Skeletal muscle tissue (tissue), 4 donors: ENCODE data around the gene ADAMTS17. TPM values are rescaled to one million over a fixed set of nuclear protein-coding genes. Genes with fewer than 3 reads are reported as not detected.

Experiments
- H3K27ac ChIP-seq: one replicate; pipeline ENCODE4 v1.7.0; 2013; ENCODE audit warnings: mild to moderate bottlenecking, low read depth, low read length, inconsistent platforms
- H3K27me3 ChIP-seq, 3 donors: one replicate each; pipeline ENCODE4 v1.7.0; 2013; ENCODE audit warnings: low read length in 3 of 3; ENCODE audit not compliant: control insufficient read depth in 3 of 3, insufficient read depth in 3 of 3
- H3K36me3 ChIP-seq, 3 donors: one replicate each; pipeline ENCODE4 v1.7.0; 2013; ENCODE audit warnings: low read length in 3 of 3; ENCODE audit not compliant: control insufficient read depth in 3 of 3, insufficient read depth in 3 of 3
- H3K4me1 ChIP-seq, 3 donors: one replicate each; pipeline ENCODE4 v1.7.0; 2013; ENCODE audit warnings: low read length in 3 of 3, mild to moderate bottlenecking in 3 of 3; ENCODE audit not compliant: control insufficient read depth in 3 of 3, insufficient read depth in 3 of 3
- H3K4me3 ChIP-seq, 3 donors: one replicate each; pipeline ENCODE4 v1.7.0; 2013; ENCODE audit warnings: low read length in 3 of 3
- H3K9ac ChIP-seq, 3 donors: one replicate each; pipeline ENCODE4 v1.7.0; 2013; ENCODE audit warnings: low read length in 3 of 3, mild to moderate bottlenecking in 3 of 3, moderate library complexity in 2 of 3, low read depth in 1 of 3
- H3K9me3 ChIP-seq, 3 donors: one replicate each; pipeline ENCODE4 v1.7.0; 2013; ENCODE audit warnings: low read length in 3 of 3; ENCODE audit not compliant: control insufficient read depth in 3 of 3
- total RNA-seq: library from RNA; depleted of rRNA; stranded (reverse); fragments of >200 nt; gene quantifications from one replicate; pipeline ENCODE4 v1.2.3, GENCODE V29; 2014
- donor health status: Osteomylitis.

ADAMTS17 gene
- total RNA-seq, 1 donor from 2014 or later, result 5.7 TPM

DNA sequence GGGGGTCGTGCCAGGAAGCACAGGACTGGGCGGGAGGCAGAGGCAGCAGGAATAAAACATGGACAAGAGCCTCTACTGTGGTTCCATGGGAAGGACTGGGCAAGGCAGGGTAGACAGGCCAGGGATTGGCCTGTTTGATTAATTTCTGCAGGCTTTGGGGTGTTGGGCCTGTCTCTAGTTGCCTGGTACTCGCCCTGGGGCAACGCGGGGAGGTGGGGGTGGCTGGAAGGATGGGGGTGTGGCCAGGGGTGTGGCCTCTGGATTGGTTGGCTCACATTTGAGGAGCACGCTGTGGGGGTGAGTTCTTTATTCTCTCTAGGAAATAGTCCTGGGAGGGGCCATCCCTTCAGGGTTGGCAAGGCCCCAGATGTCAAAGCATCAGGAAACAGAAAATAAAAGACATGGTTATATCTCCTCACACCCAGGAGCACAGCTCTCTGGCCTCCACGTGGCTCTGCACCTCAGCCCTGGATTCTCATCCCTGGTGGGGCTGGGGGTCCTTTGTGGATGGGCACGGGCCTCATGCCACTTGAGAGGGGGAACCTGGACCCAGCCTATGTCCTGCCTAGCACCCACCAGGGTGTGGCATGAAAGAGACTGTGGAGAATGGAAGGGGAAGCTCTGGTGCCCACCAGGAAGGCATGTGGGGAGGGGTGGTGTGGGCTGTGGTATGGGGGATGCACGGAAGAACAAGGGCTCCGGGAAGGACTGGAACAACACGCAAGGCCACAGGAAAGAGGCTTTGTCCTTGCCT, 385.6 kb downstream of the ADAMTS17 start:
- no peak overlapping the region for H3K4me3 ChIP-seq
- peaks cover 0 to 3% (median 0%) of the 10 kb centered on the region in 3 donors for H3K27me3 ChIP-seq
- H3K27ac ChIP-seq, result no peak overlapping the region
- no peaks in the 10 kb centered on the region for H3K9me3 ChIP-seq
- no peak overlapping the region for H3K9ac ChIP-seq
- H3K36me3 ChIP-seq, result no peaks in the 10 kb centered on the region
- H3K4me1 ChIP-seq, result peaks cover 0 to 4% (median 2%) of the 10 kb centered on the region in 3 donors

DNA sequence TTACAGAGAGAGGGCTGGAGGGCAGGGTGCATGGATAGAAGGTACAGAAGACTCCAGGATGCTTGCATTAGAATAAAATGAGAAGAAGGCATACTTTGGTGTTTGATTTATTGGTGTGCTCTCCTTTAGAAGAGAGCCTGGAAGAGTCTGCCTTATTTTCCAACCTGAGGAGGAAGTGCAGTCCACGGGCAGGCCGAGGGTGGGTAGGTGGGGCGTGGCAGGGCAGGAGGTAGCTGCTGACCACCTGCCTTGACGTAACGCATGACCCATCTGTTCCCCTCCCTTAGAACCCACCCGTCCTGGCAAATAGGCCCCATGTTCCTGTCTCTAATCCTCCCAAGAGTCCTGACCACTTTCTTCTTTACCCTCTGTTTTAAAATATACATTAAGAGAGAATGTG, 386.2 kb downstream of the ADAMTS17 start:
- H3K36me3 ChIP-seq, result no peaks in the 10 kb centered on the region
- no peak overlapping the region for H3K9ac ChIP-seq
- H3K27ac ChIP-seq, result no peak overlapping the region
- no peak overlapping the region for H3K4me3 ChIP-seq
- H3K27me3 ChIP-seq, result peaks cover 0 to 3% (median 0%) of the 10 kb centered on the region in 3 donors
- H3K9me3 ChIP-seq, result no peaks in the 10 kb centered on the region
- H3K4me1 ChIP-seq, result peaks cover 0 to 4% (median 2%) of the 10 kb centered on the region in 3 donors

DNA sequence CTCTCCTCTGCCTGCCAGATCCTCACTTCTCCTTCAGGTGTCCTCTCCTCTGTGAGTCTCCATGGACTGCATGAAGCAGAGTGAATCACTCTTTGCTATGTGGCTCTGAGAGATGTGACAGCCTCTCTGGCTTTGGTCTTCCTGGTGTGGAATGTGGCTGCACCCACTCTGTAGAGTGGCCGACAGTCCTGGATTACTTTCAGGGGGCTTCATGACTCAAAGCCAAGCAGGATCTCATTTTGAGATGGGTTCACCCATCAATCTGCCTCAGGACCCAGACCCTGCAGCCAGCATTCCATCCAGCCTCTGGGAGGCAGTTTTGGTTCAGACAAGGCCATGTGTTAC, 386.6 kb downstream of the ADAMTS17 start:
- Histone ChIP-seq H3K9me3 (no peaks in the 10 kb centered on the region), H3K27me3 (peaks cover 0 to 3% (median 0%) of the 10 kb centered on the region in 3 donors), H3K9ac (no peak overlapping the region), H3K4me3 (no peak overlapping the region), H3K27ac (no peak overlapping the region), H3K36me3 (no peaks in the 10 kb centered on the region), H3K4me1 (peaks cover 0 to 4% (median 2%) of the 10 kb centered on the region in 3 donors)

DNA sequence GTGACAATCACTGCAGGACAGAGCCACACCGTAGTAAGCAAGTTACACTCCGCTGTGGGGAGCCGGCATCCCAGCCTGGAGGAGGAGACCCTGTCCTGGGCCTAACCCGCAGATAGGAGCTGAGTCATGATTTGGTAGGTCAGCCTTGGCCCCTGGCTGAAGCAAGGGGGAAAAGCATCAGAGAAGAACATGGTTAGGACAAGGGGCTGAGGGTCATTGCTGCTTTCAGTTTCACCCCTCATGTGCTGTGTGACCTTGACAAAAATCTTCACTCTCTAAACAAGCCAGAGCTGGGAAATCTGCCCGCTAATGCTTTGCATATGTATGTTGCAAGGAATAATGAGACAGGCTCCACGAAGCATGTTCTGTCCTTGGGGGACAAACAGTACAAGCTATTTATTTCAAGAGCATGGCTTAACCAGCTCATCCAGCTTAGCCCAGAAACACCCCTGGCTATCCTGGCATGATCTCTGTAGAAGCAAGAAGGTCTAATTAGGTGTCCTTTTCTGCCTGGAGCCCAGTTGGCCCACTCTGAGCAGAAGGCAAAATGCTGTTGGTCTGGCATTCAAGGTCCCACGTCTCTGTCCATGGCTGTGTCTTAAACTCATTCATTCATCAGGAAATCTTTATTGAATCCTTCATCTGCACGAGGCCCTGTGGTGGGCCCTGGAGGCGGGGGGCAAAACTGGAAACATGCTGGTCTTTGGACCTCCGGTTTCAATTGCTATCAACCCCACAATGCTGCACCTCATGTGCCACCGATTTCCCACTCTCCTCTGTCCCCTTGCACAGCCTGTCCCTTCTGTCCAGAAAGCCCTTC, 387.2 kb downstream of the ADAMTS17 start:
- Histone ChIP-seq H3K36me3 (no peaks in the 10 kb centered on the region), H3K4me1 (peaks cover 0 to 4% (median 2%) of the 10 kb centered on the region in 3 donors), H3K9me3 (no peaks in the 10 kb centered on the region), H3K4me3 (no peak overlapping the region), H3K9ac (no peak overlapping the region), H3K27ac (no peak overlapping the region), H3K27me3 (peaks cover 0 to 3% (median 0%) of the 10 kb centered on the region in 3 donors)

DNA sequence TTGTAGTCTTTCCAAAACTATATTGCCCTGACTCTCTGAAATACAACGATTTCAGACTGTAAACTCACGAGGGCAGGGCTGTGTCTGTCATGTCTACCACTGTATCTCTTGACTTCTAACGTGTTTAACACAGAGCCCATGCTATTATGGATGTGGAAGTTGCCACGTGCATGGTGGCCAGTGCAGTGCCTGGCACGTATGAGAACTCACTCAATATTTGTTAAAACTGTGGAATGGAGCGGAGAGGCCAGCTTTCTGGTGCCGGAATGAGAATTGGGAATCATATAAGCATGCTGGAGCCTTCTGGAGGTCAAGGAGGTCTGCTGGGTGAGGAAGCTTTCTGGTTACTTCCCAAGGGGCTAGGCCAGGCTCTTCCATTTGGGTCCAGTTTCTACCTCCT, 387.9 kb downstream of the ADAMTS17 start:
- H3K27ac ChIP-seq, result no peak overlapping the region
- peaks cover 0 to 3% (median 0%) of the 10 kb centered on the region in 3 donors for H3K27me3 ChIP-seq
- H3K9ac ChIP-seq, result no peak overlapping the region
- no peaks in the 10 kb centered on the region for H3K36me3 ChIP-seq
- H3K9me3 ChIP-seq, result no peaks in the 10 kb centered on the region
- H3K4me3 ChIP-seq, result no peak overlapping the region
- peaks cover 0 to 4% (median 2%) of the 10 kb centered on the region in 3 donors for H3K4me1 ChIP-seq

DNA sequence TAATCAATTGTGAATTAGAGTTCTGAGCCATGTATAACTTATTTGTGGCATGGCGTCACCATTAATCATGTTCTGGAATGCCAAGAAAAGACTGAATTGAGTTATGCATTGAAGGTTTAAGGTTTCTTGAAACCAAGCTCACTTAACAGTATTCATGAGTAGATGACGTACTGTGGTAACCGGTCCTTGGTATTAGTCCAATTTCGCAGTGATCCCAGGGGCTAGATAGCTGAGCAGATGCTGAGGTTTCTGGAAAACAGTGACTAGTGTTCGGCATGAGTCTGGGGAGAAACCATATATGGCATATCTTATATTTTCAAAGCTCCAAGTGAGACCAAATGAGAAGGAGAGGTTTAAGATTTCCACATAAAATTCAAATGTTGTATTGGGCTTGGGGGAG, 390.3 kb downstream of the ADAMTS17 start:
- H3K4me3 ChIP-seq, result no peak overlapping the region
- H3K9ac ChIP-seq, result no peak overlapping the region
- H3K9me3 ChIP-seq, result no peaks in the 10 kb centered on the region
- no peaks in the 10 kb centered on the region for H3K36me3 ChIP-seq
- H3K4me1 ChIP-seq, result peaks cover 0 to 2% (median 0%) of the 10 kb centered on the region in 3 donors
- no peaks in the 10 kb centered on the region for H3K27me3 ChIP-seq
- H3K27ac ChIP-seq, result no peak overlapping the region

DNA sequence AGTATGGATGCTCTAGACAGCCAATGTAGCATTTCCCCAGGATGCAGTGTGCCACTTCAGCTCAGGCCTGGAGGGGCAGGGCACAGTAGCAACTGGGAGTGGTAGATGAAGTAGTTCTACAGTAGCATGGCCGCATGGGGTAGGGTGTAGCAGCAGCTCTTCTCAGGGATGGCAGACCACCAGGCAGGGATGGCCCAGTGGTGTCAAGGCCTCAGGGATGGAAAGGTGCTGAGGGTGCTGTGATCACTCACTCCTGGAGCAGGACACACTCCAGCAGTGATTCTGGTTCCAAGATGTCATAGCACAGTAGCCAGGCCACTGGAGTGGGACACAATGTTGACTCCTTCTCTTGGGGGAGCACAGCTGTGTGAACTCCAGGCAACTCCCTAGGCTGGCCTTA, 397.6 kb downstream of the ADAMTS17 start:
- Histone ChIP-seq H3K4me3 (no peak overlapping the region), H3K36me3 (no peaks in the 10 kb centered on the region), H3K27ac (no peak overlapping the region), H3K27me3 (no peaks in the 10 kb centered on the region), H3K9me3 (peaks cover 0 to 13% (median 10%) of the 10 kb centered on the region in 3 donors), H3K9ac (no peak overlapping the region), H3K4me1 (no peaks in the 10 kb centered on the region)

DNA sequence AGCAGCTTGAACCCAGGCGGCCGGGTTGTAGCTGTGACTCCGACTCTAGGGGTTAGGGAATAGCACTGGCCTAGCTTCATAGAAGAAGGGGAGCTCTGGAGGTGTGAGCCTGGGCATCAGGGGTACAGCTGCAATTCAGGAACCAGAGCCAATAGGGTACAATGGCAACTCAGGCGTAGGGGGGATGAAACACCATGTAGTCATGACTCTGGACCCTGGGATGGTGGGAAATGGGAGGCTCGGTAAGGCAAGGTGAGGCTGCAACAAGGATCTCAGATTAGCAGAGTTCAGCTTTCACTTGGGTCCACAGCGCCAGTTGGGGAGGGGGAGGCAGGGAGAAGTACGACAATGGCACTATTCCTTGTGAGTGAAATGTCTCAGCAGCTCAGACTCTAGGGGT, 398.3 kb downstream of the ADAMTS17 start:
- Histone ChIP-seq H3K27ac (no peak overlapping the region), H3K36me3 (no peaks in the 10 kb centered on the region), H3K9ac (no peak overlapping the region), H3K27me3 (no peaks in the 10 kb centered on the region), H3K9me3 (peaks cover 0 to 13% (median 10%) of the 10 kb centered on the region in 3 donors), H3K4me3 (no peak overlapping the region), H3K4me1 (no peaks in the 10 kb centered on the region)

DNA sequence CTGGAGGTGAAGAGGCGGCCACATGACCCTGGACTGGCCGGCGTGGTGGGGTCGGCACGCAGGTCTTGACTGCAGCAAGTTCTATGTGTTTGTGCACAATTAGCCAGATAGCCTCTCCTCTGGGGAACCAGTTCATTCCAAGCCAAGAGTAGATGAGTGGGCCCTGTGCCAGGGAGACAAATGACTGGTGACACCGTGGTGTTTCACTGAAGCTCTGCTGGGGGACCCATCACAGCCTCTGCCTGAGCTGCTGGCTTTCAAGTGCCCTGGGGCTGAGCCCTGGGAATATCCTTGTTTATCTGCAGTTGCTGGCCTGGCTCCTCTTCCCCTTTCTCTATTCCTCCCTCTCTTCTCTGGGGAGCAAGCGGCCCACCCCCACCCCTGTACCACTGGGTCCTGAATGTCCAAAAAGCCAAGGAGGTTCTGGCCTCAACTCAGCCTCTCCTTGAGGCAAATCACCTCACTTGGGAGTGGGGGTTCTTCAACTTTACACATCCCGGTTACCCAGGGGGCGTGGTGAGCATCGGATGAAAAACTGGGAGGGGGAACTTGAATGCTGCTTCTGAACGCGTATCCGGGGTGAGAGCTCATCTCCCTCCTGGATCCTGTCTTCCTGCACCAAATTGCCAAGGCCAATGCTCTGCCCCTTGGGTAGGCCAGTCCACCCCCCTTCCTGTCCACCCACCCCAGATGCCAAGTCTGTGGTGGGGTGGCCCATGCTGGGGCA, 408.9 kb downstream of the ADAMTS17 start:
- no peak overlapping the region for H3K9ac ChIP-seq
- peaks cover 4 to 12% (median 5%) of the 10 kb centered on the region in 3 donors for H3K4me1 ChIP-seq
- no peaks in the 10 kb centered on the region for H3K36me3 ChIP-seq
- H3K27me3 ChIP-seq, result peaks cover 0 to 4% (median 0%) of the 10 kb centered on the region in 3 donors
- peaks cover 0 to 2% (median 0%) of the 10 kb centered on the region in 3 donors for H3K9me3 ChIP-seq
- H3K4me3 ChIP-seq, result no peak overlapping the region
- no peak overlapping the region for H3K27ac ChIP-seq
